Smooth muscle cell (in vitro differentiated cells): ENCODE results near the gene MBNL2. TPM values are rescaled to one million over a fixed set of nuclear protein-coding genes. Genes with fewer than 3 reads are reported as not detected.
"Not testable (repeated sequence)": the region's sequence is repeated elsewhere in the genome, so short reads cannot be mapped to it uniquely, and the experiment has no call there.

Source experiments
- DNase-seq: peaks from one replicate; lab custom pipeline; 2025; ENCODE audit not compliant: unreplicated experiment; lab: John Stamatoyannopoulos, UW
- H2AFZ ChIP-seq: fragments of 200-600 bp; sonication (generic); 2 replicates; pipeline ENCODE4 v1.6.0; 2016; ENCODE audit warnings: antibody characterized with exemption, low read depth, mild to moderate bottlenecking
- H3F3A ChIP-seq: fragments of 200-600 bp; sonication (generic); 2 replicates; pipeline ENCODE4 v1.6.0; 2017; ENCODE audit warnings: antibody characterized with exemption, low read depth
- H3K27ac ChIP-seq: fragments of 200-600 bp; sonication (generic); 2 replicates; pipeline ENCODE4 v1.5.1; 2016; ENCODE audit warnings: low read depth, mild to moderate bottlenecking
- H3K27me3 ChIP-seq: fragments of 200-600 bp; sonication (generic); 2 replicates; pipeline ENCODE4 v1.6.1; 2016; ENCODE audit warnings: low read depth, mild to moderate bottlenecking
- H3K36me3 ChIP-seq: fragments of 200-600 bp; sonication (generic); 2 replicates; pipeline ENCODE4 v1.5.1; 2016; ENCODE audit warnings: low read depth
- H3K4me1 ChIP-seq: fragments of 200-600 bp; sonication (generic); 2 replicates; pipeline ENCODE4 v1.5.1; 2016; ENCODE audit warnings: low read depth
- H3K4me2 ChIP-seq: fragments of 200-600 bp; sonication (generic); 2 replicates; pipeline ENCODE4 v1.6.0; 2016; ENCODE audit warnings: mild to moderate bottlenecking
- H3K4me3 ChIP-seq: fragments of 200-600 bp; sonication (generic); 2 replicates; pipeline ENCODE4 v1.5.1; 2016; ENCODE audit warnings: mild to moderate bottlenecking
- H3K79me2 ChIP-seq: fragments of 200-600 bp; sonication (generic); 2 replicates; pipeline ENCODE4 v1.6.0; 2016; ENCODE audit warnings: low read depth, mild to moderate bottlenecking
- H3K9ac ChIP-seq: fragments of 200-600 bp; sonication (generic); 2 replicates; pipeline ENCODE4 v1.6.0; 2016; ENCODE audit warnings: low read depth
- H3K9me3 ChIP-seq: fragments of 200-600 bp; sonication (generic); replicated peaks from 2 replicates; pipeline ENCODE4 v1.5.1; 2016; ENCODE audit warnings: low read depth
- H4K20me1 ChIP-seq: fragments of 200-600 bp; sonication (generic); 2 replicates; pipeline ENCODE4 v1.6.0; 2016; ENCODE audit warnings: low read depth
- CTCF ChIP-seq: fragments of 200-600 bp; sonication (generic); IDR thresholded peaks from 2 replicates; pipeline ENCODE4 v1.5.1; 2017; ENCODE audit warnings: borderline replicate concordance, mild to moderate bottlenecking, antibody characterized with exemption; ENCODE audit not compliant: insufficient read depth, poor library complexity, severe bottlenecking
- WGBS: methylation state at CpG from one replicate; pipeline ENCODE4 v1.1.7; 2016; ENCODE audit warnings: low lambda C conversion rate; 5-methylcytosine and 5-hydroxymethylcytosine counted together
- polyA plus RNA-seq: library from polyadenylated mRNA; unstranded; fragments of >200 nt; fragmentation: Nextera tagmentation; extraction: Ambion mirVana; gene quantifications from 2 replicates; pipeline ENCODE4 v1.2.1, GENCODE V29; 2016
- total RNA-seq: library from RNA; depleted of rRNA; stranded (reverse); fragments of >200 nt; gene quantifications from 2 replicates; pipeline ENCODE4 v1.2.3, GENCODE V29; 2014

MBNL2 gene
- total and polyA plus RNA-seq, 2 experiments from 2014 or later, result 33.7 to 120 TPM

GRCh38 chr13:97205982-97206381 lies 16.2 kb upstream of the MBNL2 start:
- peak overlapping the region; percentile 25 for H3K27ac ChIP-seq
- WGBS, result 18% methylated on average over 3 of the region's 3 CpGs

GRCh38 chr13:97207252-97207651 lies 14.9 kb upstream of the MBNL2 start:
- H3K4me1 ChIP-seq, H3K36me3 ChIP-seq, H3K27me3 ChIP-seq, DNase-seq, H3K79me2 ChIP-seq, H3K9me3 ChIP-seq, H3K4me2 ChIP-seq, H4K20me1 ChIP-seq, H2AFZ ChIP-seq, H3F3A ChIP-seq, H3K4me3 ChIP-seq, H3K27ac ChIP-seq, H3K9ac ChIP-seq: not testable (repeated sequence)
- WGBS, result 86% methylated on average over 3 of the region's 3 CpGs

More at GRCh38 chr13:97205982-97206381, 16.2 kb upstream of the MBNL2 start:
- H3K27me3 ChIP-seq, result no peaks in the 10 kb centered on the region
- peak overlapping the region; percentile 33 for H2AFZ ChIP-seq
- no peak overlapping the region for H3K4me3 ChIP-seq
- DNase-seq, result no peak
- H3K4me2 ChIP-seq, result peak overlapping the region; percentile 49
- no peaks in the 10 kb centered on the region for H3K79me2 ChIP-seq
- no peak overlapping the region for H3K9ac ChIP-seq
- no peaks in the 10 kb centered on the region for H3F3A ChIP-seq
- no peaks in the 10 kb centered on the region for H4K20me1 ChIP-seq
- H3K9me3 ChIP-seq, result no peaks in the 10 kb centered on the region
- no peaks in the 10 kb centered on the region for H3K4me1 ChIP-seq
- H3K36me3 ChIP-seq, result no peaks in the 10 kb centered on the region
- TF ChIP-seq CTCF, result no peak

GRCh38 chr13:97211300-97211699 lies 10.8 kb upstream of the MBNL2 start:
- H3K27ac ChIP-seq, result peak overlapping the region; percentile 78

GRCh38 chr13:97212004-97212403 lies 10.1 kb upstream of the MBNL2 start:
- Histone ChIP-seq H3K4me2 (no peak overlapping the region), H4K20me1 (no peaks in the 10 kb centered on the region), H3K4me3 (no peak overlapping the region), H3K27me3 (no peaks in the 10 kb centered on the region), H3K36me3 (no peaks in the 10 kb centered on the region), H3K9ac (peak overlapping the region; percentile 28), H2AFZ (no peak overlapping the region), H3F3A (no peaks in the 10 kb centered on the region), H3K27ac (peak overlapping the region; percentile 78), H3K9me3 (no peaks in the 10 kb centered on the region), H3K79me2 (no peaks in the 10 kb centered on the region), H3K4me1 (no peaks in the 10 kb centered on the region)
- no peak for TF ChIP-seq CTCF
- no peak for DNase-seq
- WGBS, result 66% methylated on average over 4 of the region's 4 CpGs

More at GRCh38 chr13:97211300-97211699, 10.8 kb upstream of the MBNL2 start:
- peak overlapping the region; percentile 55 for H3K9ac ChIP-seq
- H3F3A ChIP-seq, result no peaks in the 10 kb centered on the region
- H3K4me3 ChIP-seq, result no peak overlapping the region
- H4K20me1 ChIP-seq, result no peaks in the 10 kb centered on the region
- no peak overlapping the region for H2AFZ ChIP-seq
- TF ChIP-seq CTCF, result no peak
- no peaks in the 10 kb centered on the region for H3K79me2 ChIP-seq
- no peaks in the 10 kb centered on the region for H3K27me3 ChIP-seq
- DNase-seq, result no peak
- H3K4me1 ChIP-seq, result no peaks in the 10 kb centered on the region
- WGBS, result 75% methylated on average over 1 of the region's 1 CpG
- H3K4me2 ChIP-seq, result peak overlapping the region; percentile 26
- H3K9me3 ChIP-seq, result no peaks in the 10 kb centered on the region
- no peaks in the 10 kb centered on the region for H3K36me3 ChIP-seq
